Stimulated activated CD8-positive, alpha-beta memory T cell treated with anti-CD3 and anti-CD28 coated beads, Interleukin-15, amount 100 ng/mL, for 1 hour (primary cell): ENCODE data around the gene CDH22.

Source experiments
- DNase-seq: peaks from one replicate; pipeline ENCODE4 v3.0.0-alpha.2; 2020; ENCODE audit warnings: low read depth

Gene CDH22

DNA sequence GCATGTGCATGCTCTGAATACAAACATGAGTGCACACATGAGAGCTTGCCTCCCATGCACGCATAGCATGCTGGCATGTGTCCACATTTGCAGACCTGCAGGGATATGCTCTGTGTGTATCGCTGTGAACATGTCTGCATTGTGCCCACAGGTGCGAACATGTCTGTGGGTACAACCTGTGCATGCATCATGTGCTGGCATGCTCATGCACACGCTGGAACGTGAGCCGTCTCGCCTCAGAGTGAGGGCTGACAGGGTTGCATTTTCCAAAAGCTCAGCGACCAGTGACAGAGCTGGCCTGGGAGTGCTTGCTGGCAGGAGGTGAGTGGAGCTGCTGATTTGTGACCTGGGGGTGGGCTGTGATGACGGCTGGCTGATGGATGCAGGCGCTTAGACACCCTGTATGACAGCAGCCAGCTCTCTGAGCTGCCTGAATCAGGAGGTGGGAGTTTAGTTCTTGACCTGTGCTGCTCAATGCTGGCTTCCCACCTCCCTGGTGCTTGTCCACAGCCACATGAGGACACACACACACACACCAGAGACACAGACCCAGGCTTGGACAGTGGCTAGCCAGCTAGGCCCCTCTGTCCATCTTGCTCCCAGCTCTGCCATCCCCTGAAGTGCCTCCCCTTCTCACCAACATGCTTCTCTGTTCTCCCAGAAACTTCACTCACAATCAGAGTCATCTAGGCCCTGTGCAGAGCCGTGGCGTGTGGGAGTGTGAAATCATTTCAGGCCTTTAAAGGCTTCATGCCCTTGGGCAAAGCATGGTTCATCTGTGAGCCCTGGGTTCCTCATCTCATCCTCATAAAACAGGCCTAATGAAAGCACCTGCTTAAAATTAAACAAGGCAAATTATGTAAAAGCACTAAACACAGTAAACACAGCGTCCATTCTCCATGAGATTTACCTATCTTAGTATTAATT, 138.8 kb downstream of the CDH22 start:
- DNase-seq, result no peak

DNA sequence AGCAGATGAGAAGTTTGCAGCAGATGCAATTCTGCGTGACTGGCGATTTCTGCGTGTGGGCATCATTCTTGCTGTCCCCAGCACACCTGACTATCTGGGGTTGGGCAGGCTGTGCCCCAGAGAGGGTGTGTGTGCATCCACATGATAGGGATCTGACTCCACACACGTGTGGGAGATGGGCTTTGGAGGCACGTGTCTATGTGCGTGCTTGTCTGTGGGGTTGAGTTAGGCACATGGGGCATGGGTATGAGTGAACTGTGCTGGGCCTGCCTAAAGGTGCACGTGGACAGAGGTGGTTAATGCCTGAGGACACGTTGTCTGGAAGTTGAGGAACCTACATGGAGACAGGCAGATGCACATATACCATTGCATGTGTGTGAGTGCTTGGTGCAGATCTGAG, 139.9 kb downstream of the CDH22 start:
- no peak for DNase-seq

GRCh38 chr20:46167080-46167479, 141.2 kb downstream of the CDH22 start:
- no peak for DNase-seq

GRCh38 chr20:46164254-46164653, 144.0 kb downstream of the CDH22 start:
- DNase-seq, result no peak

DNA sequence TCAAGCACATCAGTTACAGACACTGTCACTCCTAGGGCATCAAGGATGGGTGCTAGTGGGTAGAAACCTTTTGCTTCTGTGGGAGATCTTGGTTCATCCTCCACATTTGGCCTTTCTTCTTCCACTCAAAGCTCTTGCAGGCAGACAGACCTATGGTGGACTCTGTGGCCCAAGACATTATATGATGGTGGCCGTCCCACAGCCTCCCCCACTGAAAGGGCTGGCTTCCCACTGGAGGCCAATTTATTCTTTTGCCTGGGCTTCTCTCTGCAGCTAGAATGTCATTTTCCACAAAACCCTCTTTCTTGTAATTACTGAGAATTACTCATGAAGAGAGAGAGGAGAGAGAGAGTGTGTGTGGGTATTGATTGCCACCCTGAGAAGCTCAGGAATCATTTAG, 146.4 kb downstream of the CDH22 start:
- no peak for DNase-seq

DNA sequence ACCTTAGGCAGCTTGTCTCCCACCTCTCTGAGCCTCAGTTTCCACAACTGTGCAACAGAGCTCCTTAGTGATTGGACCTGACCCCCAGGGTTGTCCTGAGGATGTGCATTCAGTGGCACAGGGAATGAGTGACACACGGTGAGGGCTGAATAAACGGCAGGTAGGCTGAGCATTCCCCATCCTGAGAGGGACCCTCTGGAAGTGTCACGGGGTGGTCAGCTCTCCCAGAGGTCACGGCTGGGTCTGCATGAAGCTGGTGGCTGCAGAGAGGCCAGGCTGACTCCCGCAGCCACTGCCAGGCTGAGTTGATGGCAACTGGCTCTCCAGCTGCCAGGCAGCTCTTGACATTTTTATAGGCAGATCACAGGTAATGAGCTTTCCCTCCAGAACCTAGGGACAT, 147.6 kb downstream of the CDH22 start:
- no peak for DNase-seq

DNA sequence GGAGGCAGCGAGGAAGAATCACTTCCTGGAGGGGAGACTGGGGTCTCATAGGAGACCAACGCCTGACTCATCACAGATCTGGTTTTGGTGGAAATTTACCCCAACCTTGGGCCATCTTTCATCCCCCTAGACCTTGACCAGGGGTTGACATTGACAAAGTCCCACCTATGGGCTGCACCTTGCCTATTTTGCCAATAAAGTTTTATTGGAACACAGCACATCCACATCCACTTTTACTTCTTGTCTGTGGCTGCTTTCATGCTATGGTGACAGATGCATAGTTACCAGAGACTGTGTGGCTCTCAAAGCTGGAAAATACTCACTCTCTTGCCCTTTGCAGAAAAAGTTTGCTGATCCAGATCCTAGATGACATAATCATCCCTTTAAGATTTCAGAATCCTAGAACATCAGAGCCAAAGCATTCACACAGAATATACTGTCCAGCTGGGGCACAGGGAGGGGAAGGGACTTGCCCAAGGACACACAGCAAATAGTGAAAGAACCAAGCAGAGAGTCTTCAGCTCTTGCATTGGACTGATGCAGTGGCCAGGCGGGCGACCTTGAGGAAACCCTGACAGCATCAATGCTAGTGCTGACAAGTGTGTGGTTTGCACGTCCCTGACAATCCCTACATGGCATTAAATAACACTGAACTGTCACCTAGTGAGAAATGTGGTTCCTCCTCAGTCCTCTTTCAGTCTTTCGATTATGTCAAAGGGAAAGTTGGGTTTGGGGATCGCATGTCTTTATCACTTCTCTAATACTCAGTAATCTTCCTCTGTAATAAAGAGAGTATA, 149.0 kb downstream of the CDH22 start:
- no peak for DNase-seq

- DNase-seq, result no peak
Observed at GRCh38 chr20:46158476-46158987, 149.8 kb downstream of the CDH22 start.

DNA sequence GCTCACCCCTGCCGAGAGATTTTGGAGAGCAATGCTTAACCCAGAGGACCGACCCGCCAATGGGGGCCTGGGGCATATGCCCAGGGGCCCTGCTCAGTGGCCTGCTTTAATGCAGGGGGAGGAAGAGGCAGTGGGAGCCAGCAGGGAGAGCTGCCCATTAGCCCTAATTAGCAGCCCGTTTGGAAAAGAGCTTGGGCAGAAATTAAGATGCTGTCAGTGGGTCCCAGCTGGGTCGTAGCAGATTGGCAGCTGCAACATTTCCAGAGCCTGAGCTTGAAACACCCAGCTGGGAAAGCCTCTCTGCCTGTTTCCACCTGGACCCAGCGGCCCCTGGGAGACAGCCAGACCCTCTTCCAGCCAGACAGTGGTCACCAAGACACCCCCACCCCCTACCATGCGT, 150.7 kb downstream of the CDH22 start:
- no peak for DNase-seq

DNA sequence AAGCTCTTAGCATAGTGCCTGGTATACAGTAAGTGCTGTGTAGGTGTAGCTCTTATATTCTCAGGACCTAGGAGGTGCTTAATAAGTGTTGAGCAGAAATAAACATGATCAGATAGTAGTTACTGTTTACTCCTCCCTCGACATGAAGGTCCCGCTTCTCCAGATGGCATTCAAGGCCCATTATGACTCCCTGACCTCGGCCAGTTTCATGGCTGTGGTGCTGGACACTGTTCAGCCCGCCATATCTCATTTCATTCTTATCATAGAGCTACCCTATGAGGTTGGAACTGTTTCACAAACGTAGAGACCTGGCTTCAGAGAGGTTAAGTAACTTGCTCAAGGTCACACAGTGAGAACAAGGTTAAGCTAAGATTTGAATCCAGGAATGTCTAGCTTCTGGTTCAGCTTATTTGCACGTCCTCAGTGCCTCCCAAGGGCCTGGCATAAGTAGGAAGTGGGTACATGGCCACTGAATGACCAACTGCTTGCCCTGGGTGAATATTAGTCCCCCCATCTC, 151.2 kb downstream of the CDH22 start:
- no peak for DNase-seq

DNA sequence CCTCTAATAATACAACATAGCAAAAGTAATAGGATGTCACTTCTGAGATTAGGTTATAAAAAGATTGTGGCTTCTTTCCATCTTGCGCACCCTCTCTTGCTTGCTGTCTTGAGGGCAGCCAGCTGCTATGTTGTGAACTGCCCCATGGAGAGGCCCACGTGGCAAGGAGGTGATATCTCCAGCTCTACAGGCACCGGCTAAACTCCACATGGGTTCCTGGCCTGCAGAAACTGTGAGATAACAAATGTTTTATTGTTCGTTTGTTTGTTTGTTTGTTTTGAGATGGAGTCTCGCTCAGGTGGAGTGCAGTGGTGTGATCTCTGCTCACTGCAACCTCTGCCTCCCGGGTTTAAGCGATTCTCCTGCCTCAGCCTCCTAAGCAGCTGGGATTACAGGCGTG, 152.2 kb downstream of the CDH22 start:
- DNase-seq, result no peak

DNA sequence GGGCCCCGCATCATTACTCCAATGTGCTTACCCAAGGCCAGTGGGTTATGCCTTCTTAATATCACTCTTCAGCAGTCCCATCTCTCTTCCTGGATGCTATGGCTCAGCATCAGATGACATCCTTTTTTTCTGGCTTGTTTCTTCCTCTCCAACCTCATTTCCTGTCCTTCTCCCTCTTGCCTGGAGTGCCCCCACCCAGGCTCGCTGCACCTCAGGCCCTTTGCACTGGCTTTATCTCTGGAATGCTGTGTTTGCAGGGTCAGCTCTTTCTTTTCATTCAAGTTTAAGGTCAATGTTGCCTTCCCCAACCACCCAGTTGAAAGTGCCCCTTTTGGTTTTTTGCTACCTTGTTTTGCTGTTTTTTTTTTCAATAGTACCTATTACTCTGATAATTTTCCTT, 153.5 kb downstream of the CDH22 start:
- DNase-seq, result no peak

DNA sequence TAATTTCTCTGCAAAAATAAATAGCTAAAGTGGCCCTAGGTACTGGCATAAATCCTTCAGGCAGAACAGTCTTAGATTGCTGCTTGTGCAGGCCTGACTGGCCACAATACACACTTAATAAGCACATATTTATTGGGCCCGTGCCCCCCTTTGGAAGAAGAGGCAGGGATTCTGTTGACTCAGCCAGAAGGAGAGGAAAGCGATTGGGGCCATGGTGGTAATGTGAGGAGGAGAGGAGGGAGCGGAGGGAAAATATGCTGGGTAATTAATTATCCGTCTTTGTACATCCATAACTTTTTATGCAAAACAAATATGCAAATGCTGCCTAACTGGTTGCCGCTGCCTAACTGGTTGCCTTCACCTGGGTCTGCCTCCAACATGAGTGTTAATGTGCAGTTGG, 154.0 kb downstream of the CDH22 start:
- no peak for DNase-seq

- DNase-seq, result no peak
Observed at GRCh38 chr20:46152824-46153586, 155.3 kb downstream of the CDH22 start.

- no peak for DNase-seq
Observed at GRCh38 chr20:46151936-46152335, 156.4 kb downstream of the CDH22 start.

- DNase-seq, result no peak
Observed at GRCh38 chr20:46150943-46151342, 157.4 kb downstream of the CDH22 start.

DNA sequence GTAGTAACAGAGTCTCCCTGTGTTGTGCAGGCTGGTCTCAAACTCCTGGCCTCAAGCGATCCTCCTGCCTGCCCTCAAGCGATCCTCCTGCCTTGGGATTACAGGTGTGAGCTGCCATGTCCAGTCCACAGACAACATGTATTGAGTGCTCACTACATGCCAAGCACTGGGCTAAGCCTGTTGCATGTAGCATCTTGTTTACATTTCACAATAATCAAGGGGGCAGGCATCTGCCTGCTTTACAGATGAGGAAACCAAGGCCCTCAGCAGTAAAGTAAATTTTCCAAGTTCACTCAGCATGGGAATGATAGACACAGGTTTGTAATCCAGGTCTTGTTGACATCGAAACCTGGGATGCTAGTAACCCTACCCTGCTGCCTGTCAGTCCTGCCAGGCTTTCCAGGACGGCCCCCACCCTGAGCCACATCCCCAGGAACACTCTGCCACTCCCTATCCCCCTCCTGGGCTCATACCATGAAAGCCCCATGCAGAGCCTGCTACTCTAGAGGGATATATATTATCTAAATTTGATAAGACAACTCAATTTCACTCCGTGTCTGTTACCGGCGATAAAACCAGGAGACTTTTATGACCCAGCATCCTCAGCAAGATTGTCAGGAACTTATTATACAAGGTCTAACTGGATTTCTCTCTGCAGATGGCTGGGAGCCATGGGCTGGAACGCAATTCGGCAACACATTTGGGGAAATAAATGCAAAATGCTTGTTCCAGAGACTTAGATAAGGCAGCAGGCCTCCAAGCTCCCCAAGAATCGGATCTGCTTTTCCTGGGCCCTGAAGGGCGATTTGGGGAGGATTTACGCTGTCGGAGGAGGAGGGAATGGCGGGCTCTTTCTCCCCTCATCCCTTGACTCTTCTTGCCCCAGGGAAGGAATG, 159.7 kb downstream of the CDH22 start:
- no peak for DNase-seq

DNA sequence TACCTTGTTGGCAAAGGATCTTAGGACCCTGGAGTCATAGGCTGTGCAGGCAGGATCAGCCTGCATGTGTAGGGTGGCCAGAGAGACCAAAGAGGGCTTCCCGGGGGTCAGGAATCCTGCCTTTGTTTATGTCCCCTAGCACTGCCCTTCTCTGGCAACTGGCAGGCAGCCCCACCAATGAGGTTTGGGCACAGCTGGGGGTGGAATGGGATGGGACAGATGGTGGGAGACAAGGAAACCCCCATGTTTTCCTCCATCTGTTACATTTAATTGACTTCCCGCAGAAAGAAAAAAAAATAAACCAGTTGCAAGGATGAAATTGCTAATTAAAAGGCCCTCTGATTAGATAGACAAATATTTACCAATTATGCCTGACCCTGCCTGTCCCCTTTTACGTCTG, 162.6 kb downstream of the CDH22 start:
- DNase-seq, result no peak

DNA sequence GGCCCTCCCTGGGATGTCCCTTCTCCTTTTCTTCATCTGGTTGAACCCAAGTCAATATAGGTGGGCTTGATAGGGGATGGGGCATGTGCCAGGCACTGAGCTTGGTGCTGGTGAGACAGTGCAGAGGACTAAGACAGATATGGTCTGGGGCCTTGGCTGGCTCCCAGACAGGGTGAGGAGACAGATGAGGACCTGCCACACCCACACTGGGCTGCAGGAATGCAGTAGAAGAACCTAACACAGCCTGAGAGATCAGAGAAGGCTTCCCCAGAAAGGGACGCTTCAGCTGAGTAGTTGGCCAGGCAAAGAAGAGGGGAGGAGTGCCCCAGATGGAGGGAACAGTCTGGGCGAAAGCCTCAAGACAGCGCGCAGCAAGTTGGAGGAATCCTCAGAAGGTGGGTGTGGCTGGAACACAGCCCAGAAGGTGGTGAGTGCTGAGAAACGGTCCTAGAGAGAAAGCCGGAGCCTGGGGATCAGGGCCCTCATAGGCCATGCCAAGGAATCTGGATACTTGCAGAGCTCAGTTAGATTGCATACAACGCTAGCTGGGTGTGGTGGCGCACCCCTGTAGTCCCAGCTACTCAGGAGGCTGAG, 163.8 kb downstream of the CDH22 start:
- no peak for DNase-seq

- DNase-seq, result no peak
Observed at GRCh38 chr20:46142124-46142523, 166.2 kb downstream of the CDH22 start.
